IMR-90 (cell line): Measurements from ENCODE around the gene ENO4. TPM values are rescaled to one million over a fixed set of nuclear protein-coding genes. Genes with fewer than 3 reads are reported as not detected.

Experiments used
- ATAC-seq: fragments of 200-7000 bp; cut with Tn5 transposase; 2 replicates; pipeline ENCODE4 v1.9.1; 2020; ENCODE audit warnings: low read depth, mild to moderate bottlenecking, moderate library complexity
- BruUV-seq: library from RNA; stranded (reverse); fragments of 400-500 nt; replicated peaks from 2 replicates; lab custom pipeline; 2021; lab: Mats Ljungman, UMichigan
- CTCF ChIA-PET: fragments of 300-600 bp; formaldehyde crosslinking; extraction: SDS; loops from one replicate; lab custom pipeline; 2021; ENCODE audit warnings: antibody characterized with exemption; lab: Yijun Ruan, JAX
- POLR2A ChIA-PET: fragments of 300-600 bp; sonication (Branson Sonifier 250); formaldehyde crosslinking; loops from one replicate; lab custom pipeline; 2022; ENCODE audit warnings: antibody characterized with exemption; ENCODE audit not compliant: unreplicated experiment; lab: Charles Lee
- DNase-seq: peaks from one replicate; pipeline ENCODE4 v3.0.0; 2013
- H2AFZ ChIP-seq: replicated peaks from 2 replicates; pipeline ENCODE3; 2013; ENCODE audit warnings: low read length, mild to moderate bottlenecking; ENCODE audit not compliant: poor library complexity
- H2AK5ac ChIP-seq: 2 replicates; pipeline ENCODE4 v1.6.1; 2013; ENCODE audit warnings: low read depth, low read length, inconsistent platforms
- H2AK9ac ChIP-seq: replicated peaks from 2 replicates; pipeline ENCODE3; 2013; ENCODE audit warnings: mild to moderate bottlenecking, low read depth, low read length, moderate library complexity; ENCODE audit not compliant: poor library complexity
- H2BK120ac ChIP-seq: 2 replicates; pipeline ENCODE4 v1.6.1; 2013; ENCODE audit warnings: low read depth, low read length, inconsistent platforms
- H2BK15ac ChIP-seq: 3 replicates; pipeline ENCODE4 v1.6.1; 2013; ENCODE audit warnings: low read depth, low read length, inconsistent platforms
- H2BK20ac ChIP-seq: 2 replicates; pipeline ENCODE4 v1.6.1; 2013; ENCODE audit warnings: low read depth, mild to moderate bottlenecking, inconsistent platforms, low read length, moderate library complexity
- H2BK5ac ChIP-seq: 2 replicates; pipeline ENCODE4 v1.6.1; 2013; ENCODE audit warnings: mild to moderate bottlenecking, low read depth, low read length, inconsistent platforms; ENCODE audit not compliant: poor library complexity, severe bottlenecking
- H3K14ac ChIP-seq: replicated peaks from 2 replicates; pipeline ENCODE4 v1.6.1; 2013; ENCODE audit warnings: low read depth, low read length, inconsistent platforms
- H3K18ac ChIP-seq: 2 replicates; pipeline ENCODE4 v1.6.1; 2013; ENCODE audit warnings: low read depth, low read length, control low read depth
- H3K23ac ChIP-seq: 2 replicates; pipeline ENCODE4 v1.6.1; 2013; ENCODE audit warnings: low read depth, low read length, inconsistent platforms
- H3K27ac ChIP-seq: 2 replicates; pipeline ENCODE4 v1.5.1; 2013; ENCODE audit warnings: mild to moderate bottlenecking, control low read depth, low read length; ENCODE audit not compliant: insufficient read depth
- H3K27me3 ChIP-seq: 2 replicates; pipeline ENCODE4 v1.6.1; 2013; ENCODE audit warnings: low read length; ENCODE audit not compliant: control insufficient read depth, insufficient read depth
- H3K36me3 ChIP-seq: 2 replicates; pipeline ENCODE4 v1.6.1; 2013; ENCODE audit warnings: low read length, mixed read lengths; ENCODE audit not compliant: control insufficient read depth, insufficient read depth
- H3K4ac ChIP-seq: 2 replicates; pipeline ENCODE4 v1.6.1; 2013; ENCODE audit warnings: low read depth, low read length, inconsistent platforms
- H3K4me1 ChIP-seq: 2 replicates; pipeline ENCODE4 v1.6.1; 2013; ENCODE audit warnings: low read length, mixed read lengths; ENCODE audit not compliant: control insufficient read depth, insufficient read depth
- H3K4me2 ChIP-seq: 2 replicates; pipeline ENCODE4 v1.6.1; 2013; ENCODE audit warnings: low read depth, mild to moderate bottlenecking, control low read depth, low read length, moderate library complexity
- H3K4me3 ChIP-seq: 2 replicates; pipeline ENCODE4 v1.5.1; 2013; ENCODE audit warnings: low read depth, mild to moderate bottlenecking, control low read depth, low read length, moderate library complexity; ENCODE audit not compliant: insufficient read depth
- H3K56ac ChIP-seq: 2 replicates; pipeline ENCODE4 v1.6.1; 2013; ENCODE audit warnings: low read length, inconsistent platforms; ENCODE audit not compliant: insufficient read depth; ENCODE audit errors: extremely low read depth
- H3K79me1 ChIP-seq, 2 experiments: 2 replicates each; pipeline ENCODE4 v1.6.1; 2013; ENCODE audit warnings: low read length in 2 of 2, inconsistent platforms in 1 of 2, low read depth in 1 of 2
- H3K9ac ChIP-seq: 2 replicates; pipeline ENCODE4 v1.6.1; 2013; ENCODE audit warnings: low read depth, low read length, control low read depth
- H3K9me1 ChIP-seq: 2 replicates; pipeline ENCODE4 v1.6.1; 2013; ENCODE audit warnings: low read length, inconsistent platforms; ENCODE audit not compliant: insufficient read depth
- H3K9me3 ChIP-seq: 2 replicates; pipeline ENCODE4 v1.6.1; 2013; ENCODE audit warnings: low read length; ENCODE audit not compliant: control insufficient read depth, insufficient read depth
- H4K20me1 ChIP-seq: 2 replicates; pipeline ENCODE4 v1.6.1; 2013; ENCODE audit warnings: low read length, inconsistent platforms; ENCODE audit not compliant: insufficient read depth
- H4K5ac ChIP-seq: 2 replicates; pipeline ENCODE4 v1.6.1; 2013; ENCODE audit warnings: mild to moderate bottlenecking, low read depth, low read length, control low read depth
- H4K8ac ChIP-seq, 2 experiments: 2 replicates each; pipeline ENCODE4 v1.6.1; 2013; ENCODE audit warnings: low read depth in 2 of 2, low read length in 2 of 2, control low read depth in 1 of 2, inconsistent platforms in 1 of 2
- H4K91ac ChIP-seq: 2 replicates; pipeline ENCODE4 v1.6.1; 2013; ENCODE audit warnings: low read depth, low read length, inconsistent platforms; ENCODE audit not compliant: insufficient read depth
- BHLHE40 ChIP-seq: fragments of 150-350 bp; IDR thresholded peaks from 2 replicates; pipeline ENCODE4 v1.6.1; 2016; ENCODE audit warnings: mild to moderate bottlenecking, low read depth, low read length
- CEBPB ChIP-seq: IDR thresholded peaks from 2 replicates; pipeline ENCODE4 v1.6.1; 2012; ENCODE audit warnings: low read depth, low read length, improper control_type of control experiment
- CHD1 ChIP-seq: IDR thresholded peaks from 2 replicates; pipeline ENCODE4 v1.6.1; 2012; ENCODE audit warnings: low read depth, low read length, improper control_type of control experiment
- FOS ChIP-seq: fragments of 150-350 bp; IDR thresholded peaks from 2 replicates; pipeline ENCODE4 v1.6.1; 2016; ENCODE audit warnings: low read depth, low read length
- MAFK ChIP-seq: IDR thresholded peaks from 2 replicates; pipeline ENCODE4 v1.6.1; 2012; ENCODE audit warnings: low read depth, low read length, improper control_type of control experiment
- MAZ ChIP-seq: IDR thresholded peaks from 2 replicates; pipeline ENCODE4 v1.6.1; 2012; ENCODE audit warnings: low read depth, mild to moderate bottlenecking, low read length, improper control_type of control experiment, moderate library complexity, borderline replicate concordance
- MXI1 ChIP-seq: IDR thresholded peaks from 2 replicates; pipeline ENCODE4 v1.6.1; 2012; ENCODE audit warnings: low read depth, mild to moderate bottlenecking, low read length, moderate library complexity, borderline replicate concordance
- NFE2L2 ChIP-seq: fragments of 150-350 bp; IDR thresholded peaks from 2 replicates; pipeline ENCODE4 v1.6.1; 2016; ENCODE audit warnings: low read depth, mild to moderate bottlenecking, low read length
- POLR2A ChIP-seq: IDR thresholded peaks from 2 replicates; pipeline ENCODE4 v1.6.1; 2012; ENCODE audit warnings: mild to moderate bottlenecking, low read depth, low read length
- RAD21 ChIP-seq: IDR thresholded peaks from 2 replicates; pipeline ENCODE4 v1.6.1; 2012; ENCODE audit warnings: low read length, improper control_type of control experiment
- RCOR1 ChIP-seq: IDR thresholded peaks from 2 replicates; pipeline ENCODE4 v1.6.1; 2012; ENCODE audit warnings: mild to moderate bottlenecking, low read length, improper control_type of control experiment; ENCODE audit not compliant: insufficient replicate concordance
- RFX5 ChIP-seq: IDR thresholded peaks from 2 replicates; pipeline ENCODE4 v1.8.0; 2012; ENCODE audit warnings: low read depth, mild to moderate bottlenecking, low read length, moderate library complexity
- SMC3 ChIP-seq: fragments of 150-350 bp; IDR thresholded peaks from 2 replicates; pipeline ENCODE4 v1.6.1; 2016; ENCODE audit warnings: low read depth, mild to moderate bottlenecking, antibody characterized with exemption, low read length, moderate library complexity
- WGBS, 2 experiments: methylation state at CpG; one replicate each; pipeline versions ENCODE4 v1.1.5 to v1.1.7; 2013; ENCODE audit warnings: missing lambda C conversion rate in 2 of 2; ENCODE audit not compliant: insufficient read length in 1 of 2; ENCODE audit errors: extremely low coverage in 2 of 2; 5-methylcytosine and 5-hydroxymethylcytosine counted together
- dilution Hi-C: fragments of 300-500 bp; cut with HindIII; formaldehyde crosslinking; loops from one replicate; pipeline ENCODE4 v1.14.3; 2018; ENCODE audit warnings: low sequenced_read_pairs; ENCODE audit not compliant: unreplicated experiment
- in situ Hi-C: fragments of 300-500 bp; cut with MboI; formaldehyde crosslinking; loops from 3 replicates; pipeline ENCODE4 v1.14.3; 2019; ENCODE audit warnings: low sequenced_read_pairs, inconsistent platforms, mixed read lengths
- intact Hi-C: fragments of 100-400 bp; cut with micrococcal nuclease; formaldehyde crosslinking; loops from 2 replicates; pipeline ENCODE4 v1.10.0; 2022
- polyA plus RNA-seq, 3 experiments: library from polyadenylated mRNA; depleted of rRNA; stranded (reverse); fragments of >200 nt; gene quantifications; 2 replicates each; pipeline ENCODE4 v1.2.3, GENCODE V29; 2012; ENCODE audit warnings: low replicate concordance in 1 of 3
- total RNA-seq: library from RNA; depleted of rRNA; stranded (reverse); fragments of >200 nt; gene quantifications from 2 replicates; pipeline ENCODE4 v1.2.3, GENCODE V29; 2012
- TF ChIP-seq, protein P1 (sequence below): conservative IDR thresholded peaks from 2 replicates; pipeline ENCODE4 v1.5.1; 2012; ENCODE audit warnings: mild to moderate bottlenecking, low read depth, low read length, improper control_type of control experiment
- TF ChIP-seq, protein P2 (sequence below): fragments of 150-350 bp; IDR thresholded peaks from 2 replicates; pipeline ENCODE4 v1.6.1; 2016; ENCODE audit warnings: low read depth, mild to moderate bottlenecking, low read length, moderate library complexity, borderline replicate concordance
- TF ChIP-seq, protein P3 (sequence below): fragments of 150-350 bp; IDR thresholded peaks from 2 replicates; pipeline ENCODE4 v1.6.1; 2017; ENCODE audit warnings: mild to moderate bottlenecking, antibody characterized with exemption, low read length, low read depth

The ENO4 gene
- total and polyA plus RNA-seq, 2 of the 4 experiments (the other 2 are of a cell fraction) = under 0.01 to 0.05 TPM

DNA sequence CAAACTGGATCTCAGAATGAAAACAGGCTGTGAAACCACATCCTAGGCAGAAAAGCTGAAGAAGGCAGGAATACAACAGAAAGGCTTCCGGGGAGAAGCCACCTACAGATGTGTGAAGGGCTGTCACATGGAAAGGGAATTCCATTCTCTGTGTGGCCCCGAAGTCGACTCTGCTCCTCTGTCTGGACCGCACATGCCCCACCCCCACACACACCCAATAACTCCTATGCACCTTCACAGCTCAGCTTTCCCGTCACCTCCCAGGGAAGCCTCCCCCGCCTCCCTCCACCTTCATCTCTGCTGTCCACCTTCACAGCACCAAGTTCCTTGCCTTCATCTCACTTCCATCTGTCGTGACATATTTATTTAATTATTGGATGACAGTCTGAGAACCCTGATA lies 23.4 kb upstream of the ENO4 start:
- H3K27ac ChIP-seq = no peak overlapping the region
- H3K36me3 ChIP-seq = no peaks in the 10 kb centered on the region
- DNase-seq = no peak
- no peak overlapping the region for H2BK5ac ChIP-seq
- WGBS, 2 experiments = no CpG with 5 or more reads among the region's 7 CpGs
- no peak overlapping the region for H2BK20ac ChIP-seq
- no peak overlapping the region for H3K4me2 ChIP-seq
- no peak for ATAC-seq
- H2AFZ ChIP-seq = no peak overlapping the region
- H3K14ac ChIP-seq = no peak overlapping the region
- H2BK15ac ChIP-seq = no peak overlapping the region
- no peak overlapping the region for H3K4ac ChIP-seq
- no peak overlapping the region for H2BK120ac ChIP-seq
- dilution Hi-C loops = no loop called here
- intact Hi-C loops = no loop called here
- no peaks in the 10 kb centered on the region for H4K20me1 ChIP-seq
- H3K18ac ChIP-seq = no peak overlapping the region
- H4K5ac ChIP-seq = no peak overlapping the region
- H3K79me1 ChIP-seq = no peaks in the 10 kb centered on the region
- BruUV-seq = no TSS peak
- no peak overlapping the region for H4K8ac ChIP-seq
- peaks cover 2% of the 10 kb centered on the region; the same call in 1 of the 2 replicates for H3K27me3 ChIP-seq
- H2AK9ac ChIP-seq = no peak overlapping the region
- POLR2A ChIA-PET = no interaction called here
- H3K9me1 ChIP-seq = no peaks in the 10 kb centered on the region
- H4K91ac ChIP-seq = no peak overlapping the region
- H3K56ac ChIP-seq = no peak overlapping the region
- H2AK5ac ChIP-seq = no peak overlapping the region
- in situ Hi-C loops = no loop called here
- TF ChIP-seq, protein P1, sequence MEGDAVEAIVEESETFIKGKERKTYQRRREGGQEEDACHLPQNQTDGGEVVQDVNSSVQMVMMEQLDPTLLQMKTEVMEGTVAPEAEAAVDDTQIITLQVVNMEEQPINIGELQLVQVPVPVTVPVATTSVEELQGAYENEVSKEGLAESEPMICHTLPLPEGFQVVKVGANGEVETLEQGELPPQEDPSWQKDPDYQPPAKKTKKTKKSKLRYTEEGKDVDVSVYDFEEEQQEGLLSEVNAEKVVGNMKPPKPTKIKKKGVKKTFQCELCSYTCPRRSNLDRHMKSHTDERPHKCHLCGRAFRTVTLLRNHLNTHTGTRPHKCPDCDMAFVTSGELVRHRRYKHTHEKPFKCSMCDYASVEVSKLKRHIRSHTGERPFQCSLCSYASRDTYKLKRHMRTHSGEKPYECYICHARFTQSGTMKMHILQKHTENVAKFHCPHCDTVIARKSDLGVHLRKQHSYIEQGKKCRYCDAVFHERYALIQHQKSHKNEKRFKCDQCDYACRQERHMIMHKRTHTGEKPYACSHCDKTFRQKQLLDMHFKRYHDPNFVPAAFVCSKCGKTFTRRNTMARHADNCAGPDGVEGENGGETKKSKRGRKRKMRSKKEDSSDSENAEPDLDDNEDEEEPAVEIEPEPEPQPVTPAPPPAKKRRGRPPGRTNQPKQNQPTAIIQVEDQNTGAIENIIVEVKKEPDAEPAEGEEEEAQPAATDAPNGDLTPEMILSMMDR = no peak
- TF ChIP-seq FOS = no peak
- no peak for TF ChIP-seq MAZ
- no peak for TF ChIP-seq MXI1
- TF ChIP-seq RCOR1 = no peak
- TF ChIP-seq POLR2A = no peak
- TF ChIP-seq NFE2L2 = no peak
- TF ChIP-seq CHD1 = no peak
- TF ChIP-seq CEBPB = no peak
- no peak for TF ChIP-seq RFX5
- TF ChIP-seq RAD21 = no peak
- no peak for TF ChIP-seq BHLHE40
- TF ChIP-seq, protein P2, sequence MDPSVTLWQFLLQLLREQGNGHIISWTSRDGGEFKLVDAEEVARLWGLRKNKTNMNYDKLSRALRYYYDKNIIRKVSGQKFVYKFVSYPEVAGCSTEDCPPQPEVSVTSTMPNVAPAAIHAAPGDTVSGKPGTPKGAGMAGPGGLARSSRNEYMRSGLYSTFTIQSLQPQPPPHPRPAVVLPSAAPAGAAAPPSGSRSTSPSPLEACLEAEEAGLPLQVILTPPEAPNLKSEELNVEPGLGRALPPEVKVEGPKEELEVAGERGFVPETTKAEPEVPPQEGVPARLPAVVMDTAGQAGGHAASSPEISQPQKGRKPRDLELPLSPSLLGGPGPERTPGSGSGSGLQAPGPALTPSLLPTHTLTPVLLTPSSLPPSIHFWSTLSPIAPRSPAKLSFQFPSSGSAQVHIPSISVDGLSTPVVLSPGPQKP = no peak
- no peak for TF ChIP-seq SMC3
- TF ChIP-seq, protein P3, sequence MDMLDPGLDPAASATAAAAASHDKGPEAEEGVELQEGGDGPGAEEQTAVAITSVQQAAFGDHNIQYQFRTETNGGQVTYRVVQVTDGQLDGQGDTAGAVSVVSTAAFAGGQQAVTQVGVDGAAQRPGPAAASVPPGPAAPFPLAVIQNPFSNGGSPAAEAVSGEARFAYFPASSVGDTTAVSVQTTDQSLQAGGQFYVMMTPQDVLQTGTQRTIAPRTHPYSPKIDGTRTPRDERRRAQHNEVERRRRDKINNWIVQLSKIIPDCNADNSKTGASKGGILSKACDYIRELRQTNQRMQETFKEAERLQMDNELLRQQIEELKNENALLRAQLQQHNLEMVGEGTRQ = no peak
- TF ChIP-seq MAFK = no peak
- no peak overlapping the region for H3K23ac ChIP-seq
- H3K4me3 ChIP-seq = no peak overlapping the region
- no peak overlapping the region for H3K9ac ChIP-seq
- H3K4me1 ChIP-seq = no peaks in the 10 kb centered on the region
- CTCF ChIA-PET = interaction anchor here (1.1 kb wide), 1 partner anchor 346 kb away, joined by 3 read pairs; no protein-coding TSS in a partner anchor
- no peaks in the 10 kb centered on the region for H3K9me3 ChIP-seq
